Measurements from ENCODE around the gene IVNS1ABP.
"Not testable (repeated sequence)": the region's sequence is repeated elsewhere in the genome, so short reads cannot be mapped to it uniquely, and the experiment has no call there.

The IVNS1ABP gene

GRCh38 chr1:185291652-185292051, 25.4 kb downstream of the IVNS1ABP start:
- no peak for DNase-seq

- DNase-seq = no peak
Observed at GRCh38 chr1:185291159-185291558, 25.9 kb downstream of the IVNS1ABP start.

GRCh38 chr1:185289880-185290279, 27.2 kb downstream of the IVNS1ABP start:
- DNase-seq = no peak

GRCh38 chr1:185288435-185288834, 28.6 kb downstream of the IVNS1ABP start:
- DNase-seq = no peak

GRCh38 chr1:185287451-185287850, 29.6 kb downstream of the IVNS1ABP start:
- no peak for DNase-seq

GRCh38 chr1:185284533-185285276, 32.3 kb downstream of the IVNS1ABP start:
- no peak for DNase-seq

GRCh38 chr1:185284116-185284515, 32.9 kb downstream of the IVNS1ABP start:
- DNase-seq = no peak

GRCh38 chr1:185281245-185281644, 35.8 kb downstream of the IVNS1ABP start:
- no peak for DNase-seq

GRCh38 chr1:185280589-185280988, 36.5 kb downstream of the IVNS1ABP start:
- no peak for DNase-seq

GRCh38 chr1:185279571-185279970, 37.5 kb downstream of the IVNS1ABP start:
- no peak for DNase-seq

GRCh38 chr1:185271921-185272320, 45.1 kb downstream of the IVNS1ABP start:
- DNase-seq = no peak

GRCh38 chr1:185268352-185268751, 48.7 kb downstream of the IVNS1ABP start:
- DNase-seq = no peak

GRCh38 chr1:185267701-185268100, 49.3 kb downstream of the IVNS1ABP start:
- DNase-seq = no peak

- no peak for DNase-seq
Observed at GRCh38 chr1:185267301-185267700, 49.7 kb downstream of the IVNS1ABP start.

GRCh38 chr1:185265314-185265713, 51.7 kb downstream of the IVNS1ABP start:
- DNase-seq = no peak

GRCh38 chr1:185263780-185264179, 53.3 kb downstream of the IVNS1ABP start:
- DNase-seq = no peak

GRCh38 chr1:185263292-185263691, 53.8 kb downstream of the IVNS1ABP start:
- no peak for DNase-seq

GRCh38 chr1:185262151-185262550, 54.9 kb downstream of the IVNS1ABP start:
- DNase-seq = no peak

GRCh38 chr1:185260611-185261010, 56.4 kb downstream of the IVNS1ABP start:
- no peak for DNase-seq

- DNase-seq = no peak
Observed at GRCh38 chr1:185258676-185259075, 58.4 kb downstream of the IVNS1ABP start.

- no peak for DNase-seq
Observed at GRCh38 chr1:185257950-185258208, 59.2 kb downstream of the IVNS1ABP start.

GRCh38 chr1:185257116-185257949, 59.7 kb downstream of the IVNS1ABP start:
- DNase-seq = not testable (repeated sequence)

GRCh38 chr1:185255595-185255994, 61.4 kb downstream of the IVNS1ABP start:
- not testable (repeated sequence) for DNase-seq

GRCh38 chr1:185252404-185252803, 64.6 kb downstream of the IVNS1ABP start:
- DNase-seq = not testable (repeated sequence)

All from CD4-positive, alpha-beta T cell treated with Interleukin-15 for 1 hour (primary cell).